Esophagus squamous epithelium (tissue), 5 donors: ENCODE measurements around the gene RXFP1. TPM values are rescaled to one million over a fixed set of nuclear protein-coding genes. Genes with fewer than 3 reads are reported as not detected.

Experiments used
- DNase-seq: peaks from one replicate; lab custom pipeline; 2025; lab: John Stamatoyannopoulos, UW
- H3K27ac ChIP-seq, 4 donors: fragments of 200-600 bp; sonication (generic); one replicate each; pipeline ENCODE4 v1.5.1; 2016 to 2019; ENCODE audit warnings: mild to moderate bottlenecking in 1 of 4
- H3K27me3 ChIP-seq, 4 donors: fragments of 200-600 bp; sonication (generic); 1 replicate in 3 of 4; 2 replicates in 1 of 4; pipeline versions ENCODE4 v1.5.1 to v1.6.0; 2017 to 2021; ENCODE audit warnings: antibody characterized with exemption in 1 of 4
- H3K36me3 ChIP-seq, 3 donors: fragments of 200-600 bp; sonication (generic); one replicate each; pipeline ENCODE4 v1.5.1; 2016 to 2019
- H3K4me1 ChIP-seq, 3 donors: fragments of 200-600 bp; sonication (generic); one replicate each; pipeline ENCODE4 v1.5.1; 2017 to 2019
- H3K4me3 ChIP-seq, 4 donors: fragments of 200-600 bp; sonication (generic); 1 replicate in 3 of 4; 2 replicates in 1 of 4; pipeline ENCODE4 v1.5.1; 2016 to 2019; ENCODE audit warnings: mild to moderate bottlenecking in 2 of 4, moderate library complexity in 1 of 4
- H3K9me3 ChIP-seq, 3 donors: fragments of 200-600 bp; sonication (generic); one replicate each; pipeline ENCODE4 v1.5.1; 2016 to 2019
- POLR2A ChIP-seq, 4 donors: fragments of 450-650 bp; IDR thresholded peaks; one replicate each; pipeline ENCODE4 v1.6.1; 2017; ENCODE audit warnings: antibody characterized with exemption in 4 of 4, mild to moderate bottlenecking in 4 of 4, moderate library complexity in 3 of 4
- WGBS, 2 donors: methylation state at CpG; one replicate each; pipeline ENCODE4 v1.1.5; 2018; 5-methylcytosine and 5-hydroxymethylcytosine counted together
- intact Hi-C: fragments of 100-400 bp; cut with DNase I; formaldehyde crosslinking; loops from one replicate; pipeline ENCODE4 v1.15.0; 2022
- total RNA-seq, 4 donors: library from RNA; depleted of rRNA; stranded (reverse); fragments of >200 nt; gene quantifications; one replicate each; pipeline ENCODE4 v1.1.0, GENCODE V29; 2016
- TF ChIP-seq, protein P1 (sequence below), 6 experiments: fragments of 450-650 bp in 4 of 6; fragments of 200-600 bp in 2 of 6; sonication (generic) in 2 of 6; IDR thresholded peaks; one replicate each; pipeline ENCODE4 v1.5.1; 2016 to 2019; ENCODE audit warnings: antibody characterized with exemption in 6 of 6, mild to moderate bottlenecking in 4 of 6, moderate library complexity in 4 of 6
- donor health status: DM: yes; HTN: yes; CAD: no.

The RXFP1 gene
- total RNA-seq, 4 donors from 2014 or later = 0.15 to 0.19 TPM; not detected in 2

DNA sequence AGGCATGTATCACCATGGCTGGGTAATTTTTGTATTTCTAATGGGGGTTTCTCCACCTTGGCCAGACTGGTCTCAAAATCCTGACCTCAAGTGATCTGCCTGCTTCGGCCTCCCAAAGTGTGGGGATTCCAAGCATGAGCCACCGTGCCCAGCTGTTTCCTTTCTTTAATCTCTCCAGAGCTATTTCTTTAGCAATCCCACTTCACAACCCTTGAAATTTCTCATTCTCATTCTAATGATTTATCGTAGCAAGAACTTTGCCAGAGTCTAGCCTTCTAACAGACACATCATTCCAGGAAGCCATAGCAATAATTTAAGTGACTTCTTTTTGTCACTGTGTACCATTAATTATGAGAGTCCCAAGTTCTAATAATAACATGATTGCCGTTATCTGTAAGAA lies 68.6 kb downstream of the RXFP1 start:
- Histone ChIP-seq H3K27me3 (no peaks in the 10 kb centered on the region), H3K36me3 (no peaks in the 10 kb centered on the region), H3K4me1 (no peaks in the 10 kb centered on the region), H3K4me3 (no peak overlapping the region), H3K9me3 (no peaks in the 10 kb centered on the region), H3K27ac (no peak overlapping the region)
- WGBS, 2 donors = 46 to 60% methylated on average over 4 of the region's 4 CpGs
- TF ChIP-seq, protein P1, sequence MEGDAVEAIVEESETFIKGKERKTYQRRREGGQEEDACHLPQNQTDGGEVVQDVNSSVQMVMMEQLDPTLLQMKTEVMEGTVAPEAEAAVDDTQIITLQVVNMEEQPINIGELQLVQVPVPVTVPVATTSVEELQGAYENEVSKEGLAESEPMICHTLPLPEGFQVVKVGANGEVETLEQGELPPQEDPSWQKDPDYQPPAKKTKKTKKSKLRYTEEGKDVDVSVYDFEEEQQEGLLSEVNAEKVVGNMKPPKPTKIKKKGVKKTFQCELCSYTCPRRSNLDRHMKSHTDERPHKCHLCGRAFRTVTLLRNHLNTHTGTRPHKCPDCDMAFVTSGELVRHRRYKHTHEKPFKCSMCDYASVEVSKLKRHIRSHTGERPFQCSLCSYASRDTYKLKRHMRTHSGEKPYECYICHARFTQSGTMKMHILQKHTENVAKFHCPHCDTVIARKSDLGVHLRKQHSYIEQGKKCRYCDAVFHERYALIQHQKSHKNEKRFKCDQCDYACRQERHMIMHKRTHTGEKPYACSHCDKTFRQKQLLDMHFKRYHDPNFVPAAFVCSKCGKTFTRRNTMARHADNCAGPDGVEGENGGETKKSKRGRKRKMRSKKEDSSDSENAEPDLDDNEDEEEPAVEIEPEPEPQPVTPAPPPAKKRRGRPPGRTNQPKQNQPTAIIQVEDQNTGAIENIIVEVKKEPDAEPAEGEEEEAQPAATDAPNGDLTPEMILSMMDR (IDR thresholded peaks at IDR 0.05) = no peak
- no peak for TF ChIP-seq POLR2A (IDR thresholded peaks at IDR 0.05)
- intact Hi-C loops = no loop called here
- no peak for DNase-seq

DNA sequence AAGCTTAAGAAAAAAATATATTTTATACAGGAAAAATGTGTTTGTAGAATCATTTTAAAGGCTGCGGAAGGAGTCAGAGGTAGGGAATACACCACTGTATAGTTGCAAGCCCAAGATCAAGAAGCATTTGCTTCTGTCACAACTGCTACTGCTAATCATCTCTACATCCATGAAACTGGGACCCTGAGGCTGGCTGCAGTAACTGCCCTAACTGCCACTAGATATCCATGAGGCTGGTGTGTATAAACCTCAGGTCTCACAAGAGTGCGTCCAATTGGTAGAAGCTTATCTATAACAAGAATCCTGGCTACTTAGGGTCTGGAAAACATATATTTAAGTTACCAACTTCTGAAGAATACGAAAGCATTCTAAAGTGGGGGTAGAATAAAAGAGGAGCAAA lies 69.1 kb downstream of the RXFP1 start:
- Histone ChIP-seq H3K27ac (no peak overlapping the region), H3K27me3 (no peaks in the 10 kb centered on the region), H3K9me3 (no peaks in the 10 kb centered on the region), H3K4me3 (no peak overlapping the region), H3K4me1 (no peaks in the 10 kb centered on the region), H3K36me3 (no peaks in the 10 kb centered on the region)
- no peak for DNase-seq
- TF ChIP-seq POLR2A (IDR thresholded peaks at IDR 0.05) = no peak
- TF ChIP-seq, protein P1 (IDR thresholded peaks at IDR 0.05) = no peak
- 68 to 78% methylated on average over 3 of the region's 3 CpGs for WGBS, 2 donors
- intact Hi-C loops = no loop called here

DNA sequence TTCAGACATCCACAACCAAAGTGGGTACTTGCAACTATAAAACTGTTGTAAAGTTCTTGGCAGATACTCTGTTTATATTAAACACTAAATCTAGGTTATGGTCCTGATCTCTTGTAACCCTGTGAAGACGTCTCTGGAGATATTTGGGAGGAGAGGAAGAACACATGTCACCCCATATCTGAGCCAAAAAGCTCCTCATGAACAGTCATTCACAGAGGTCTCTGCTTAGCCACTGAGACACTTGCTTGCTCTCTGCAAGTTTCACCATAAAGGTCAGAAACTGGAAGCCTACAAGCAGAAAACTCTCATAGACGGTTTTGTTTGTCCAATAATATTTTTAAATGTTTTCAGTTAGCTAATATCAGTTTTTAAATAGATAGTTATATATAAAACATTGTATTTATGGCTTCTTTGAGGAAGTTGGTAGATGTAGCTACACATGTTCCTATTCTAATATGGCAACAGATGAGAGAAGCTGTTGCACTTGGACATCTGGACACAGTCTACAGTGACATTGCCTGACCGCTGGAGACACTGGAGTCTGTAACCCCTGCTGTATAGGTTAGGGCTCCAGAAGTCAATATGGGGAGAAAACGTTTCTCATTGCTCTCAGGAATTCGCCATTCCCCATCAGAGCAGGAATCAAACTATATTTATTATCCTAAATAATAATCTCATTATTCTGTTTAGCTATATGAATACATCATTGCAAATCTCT lies 76.4 kb downstream of the RXFP1 start:
- Histone ChIP-seq H3K4me1 (no peaks in the 10 kb centered on the region), H3K9me3 (no peaks in the 10 kb centered on the region), H3K27ac (no peak overlapping the region), H3K36me3 (no peaks in the 10 kb centered on the region), H3K27me3 (no peaks in the 10 kb centered on the region), H3K4me3 (no peak overlapping the region)
- no peak for TF ChIP-seq POLR2A (IDR thresholded peaks at IDR 0.05)
- TF ChIP-seq, protein P1 (IDR thresholded peaks at IDR 0.05) = no peak
- intact Hi-C loops = no loop called here
- WGBS, 2 donors = 39 to 51% methylated on average over 5 of the region's 5 CpGs
- no peak for DNase-seq

DNA sequence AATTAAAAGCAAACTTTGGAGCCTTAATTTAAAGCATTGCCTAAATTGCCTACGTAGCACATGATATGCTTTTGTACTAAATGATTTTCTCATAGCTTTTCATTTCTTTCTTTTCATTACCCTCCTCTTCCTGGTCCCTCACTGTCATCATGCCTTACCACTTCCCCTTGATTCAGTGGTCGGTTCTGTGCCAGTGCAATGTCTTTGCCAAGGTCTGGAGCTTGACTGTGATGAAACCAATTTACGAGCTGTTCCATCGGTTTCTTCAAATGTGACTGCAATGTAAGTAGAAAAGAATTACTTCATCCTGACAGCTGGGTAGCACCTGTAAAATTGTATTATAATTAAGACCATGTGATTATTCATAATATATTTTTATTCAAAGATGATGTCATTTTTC lies 77.5 kb downstream of the RXFP1 start:
- Histone ChIP-seq H3K36me3 (no peaks in the 10 kb centered on the region), H3K27me3 (no peaks in the 10 kb centered on the region), H3K9me3 (no peaks in the 10 kb centered on the region), H3K27ac (no peak overlapping the region), H3K4me1 (no peaks in the 10 kb centered on the region), H3K4me3 (no peak overlapping the region)
- no peak for DNase-seq
- intact Hi-C loops = no loop called here
- WGBS, 2 donors = 53 to 72% methylated on average over 4 of the region's 4 CpGs
- TF ChIP-seq POLR2A (IDR thresholded peaks at IDR 0.05) = no peak
- TF ChIP-seq, protein P1 (IDR thresholded peaks at IDR 0.05) = no peak

DNA sequence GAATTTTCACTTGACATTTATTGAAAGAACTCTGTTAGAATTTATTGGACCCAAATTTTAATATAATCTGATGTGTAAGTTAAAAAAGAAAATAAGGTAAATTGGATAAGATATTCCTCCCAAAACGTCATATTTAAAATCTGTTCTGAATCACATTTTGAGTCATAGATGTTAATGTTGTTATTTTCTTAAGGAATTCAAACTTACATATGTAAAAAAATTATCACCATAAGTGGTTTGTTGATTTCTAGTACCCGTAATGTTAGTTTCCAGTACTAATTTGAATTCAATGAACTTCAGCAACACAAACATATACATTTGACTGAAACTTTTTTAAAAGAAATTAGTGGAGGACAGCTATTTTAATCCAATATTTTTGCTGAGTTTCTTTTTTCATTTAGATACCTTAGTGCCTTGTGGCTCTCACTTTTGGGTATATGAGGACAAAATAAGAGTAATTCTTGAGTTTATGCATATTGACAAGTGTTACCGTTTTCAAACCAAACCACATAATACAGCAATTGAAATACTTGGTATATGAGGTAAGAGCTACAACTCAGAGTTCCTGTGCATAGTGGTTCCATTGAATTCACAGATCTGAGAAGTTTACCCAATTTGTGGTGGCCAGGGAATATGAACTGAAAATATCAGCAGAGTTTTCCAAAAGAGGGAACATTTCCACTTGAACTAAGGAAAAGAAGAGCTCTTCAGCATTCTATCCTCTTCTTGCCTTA lies 78.2 kb downstream of the RXFP1 start:
- Histone ChIP-seq H3K9me3 (no peaks in the 10 kb centered on the region), H3K4me1 (no peaks in the 10 kb centered on the region), H3K27ac (no peak overlapping the region), H3K27me3 (no peaks in the 10 kb centered on the region), H3K4me3 (no peak overlapping the region), H3K36me3 (no peaks in the 10 kb centered on the region)
- DNase-seq = no peak
- 71 to 72% methylated on average over 3 of the region's 3 CpGs for WGBS, 2 donors
- intact Hi-C loops = no loop called here
- TF ChIP-seq, protein P1 (IDR thresholded peaks at IDR 0.05) = no peak
- TF ChIP-seq POLR2A (IDR thresholded peaks at IDR 0.05) = no peak
